Measurements from ENCODE around the gene PGAM5.
A peak's percentile ranks its signal among the peaks of the same experiment; 100 is the strongest.
"Not testable (repeated sequence)": the region's sequence is repeated elsewhere in the genome, so short reads cannot be mapped to it uniquely, and the experiment has no call there.

Gene PGAM5

GRCh38 chr12:132689227-132689626 lies 21.4 kb upstream of the PGAM5 start:
- no peak for DNase-seq

DNA sequence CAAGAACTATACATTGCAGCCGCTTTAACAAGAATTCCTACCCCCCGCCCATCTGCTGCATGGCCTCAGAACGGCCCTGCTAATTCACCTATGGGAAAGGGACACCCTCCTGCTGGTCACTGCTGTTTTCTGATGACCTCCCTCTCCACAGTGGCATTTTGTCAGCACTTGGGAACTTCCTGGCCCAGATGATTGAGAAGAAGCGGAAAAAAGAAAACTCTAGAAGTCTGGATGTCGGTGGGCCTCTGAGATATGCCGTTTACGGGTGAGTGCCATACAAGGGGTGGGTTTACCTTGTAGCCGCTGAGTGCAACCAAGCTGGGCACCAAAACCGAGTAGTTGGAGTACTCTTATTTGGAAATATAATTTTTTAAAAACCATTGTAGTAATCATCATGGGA lies 20.5 kb upstream of the PGAM5 start:
- no peak for DNase-seq

- not testable (repeated sequence) for DNase-seq
These were observed 18.6 kb upstream of the PGAM5 start for GRCh38 chr12:132692030-132692429.

DNA sequence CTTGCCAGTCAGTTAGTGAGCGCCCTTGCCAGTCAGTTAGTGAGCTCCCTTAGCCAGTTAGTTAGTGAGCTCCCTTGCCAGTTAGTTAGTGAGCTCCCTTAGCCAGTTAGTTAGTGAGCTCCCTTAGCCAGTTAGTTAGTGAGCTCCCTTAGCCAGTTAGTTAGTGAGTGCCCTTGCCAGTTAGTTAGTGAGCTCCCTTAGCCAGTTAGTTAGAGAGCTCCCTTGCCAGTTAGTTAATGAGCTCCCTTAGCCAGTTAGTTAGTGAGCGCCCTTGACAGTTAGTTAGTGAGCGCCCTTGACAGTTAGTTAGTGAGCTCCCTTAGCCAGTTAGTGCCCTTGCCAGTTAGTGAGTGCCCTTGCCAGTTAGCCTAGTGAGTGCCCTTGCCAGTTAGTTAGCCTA lies 15.8 kb upstream of the PGAM5 start:
- DNase-seq, result not testable (repeated sequence)

- no peak for DNase-seq
These were observed 15.2 kb upstream of the PGAM5 start for GRCh38 chr12:132695431-132695830.

DNA sequence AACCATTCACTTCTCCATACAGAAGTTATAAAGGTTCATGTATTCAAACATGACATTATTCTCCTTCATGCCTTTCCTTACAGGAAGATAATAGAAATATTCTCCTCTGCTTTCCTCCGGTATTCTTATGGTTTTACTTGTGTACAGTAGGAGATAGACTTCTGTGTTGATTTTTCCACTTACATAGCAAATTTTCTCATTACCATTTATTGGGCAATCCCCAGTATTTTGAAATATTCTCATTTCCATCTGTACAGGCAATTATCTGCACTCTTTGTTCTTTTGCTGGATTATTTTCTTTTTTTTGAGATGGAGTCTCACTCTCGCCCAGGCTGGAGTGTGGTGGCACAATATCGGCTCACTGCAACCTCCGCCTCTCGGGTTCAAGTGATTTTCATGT lies 12.3 kb upstream of the PGAM5 start:
- no peak for DNase-seq

GRCh38 chr12:132700212-132700822 lies 10.3 kb upstream of the PGAM5 start:
- DNase-seq, result no peak

DNA sequence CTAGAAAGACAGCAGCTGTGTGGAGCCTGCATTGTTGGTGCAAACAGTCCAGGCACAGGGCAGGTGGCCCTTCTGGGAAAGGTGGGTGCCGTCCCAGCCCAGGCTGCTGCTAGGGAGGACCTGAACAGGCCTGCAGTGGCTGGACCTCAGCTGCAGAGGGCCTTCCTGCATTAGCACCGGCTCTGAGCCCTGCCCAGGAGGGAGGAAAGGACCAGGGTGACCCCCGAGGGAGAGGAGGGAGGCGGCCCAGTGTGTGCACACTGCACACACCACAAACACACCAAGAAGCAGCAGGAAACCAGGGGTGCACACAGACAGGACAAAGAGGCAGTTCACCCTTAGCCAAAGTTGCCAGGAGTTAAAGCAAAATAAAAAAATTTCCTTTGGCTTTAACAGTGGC lies 8.0 kb upstream of the PGAM5 start:
- DNase-seq, result no peak

GRCh38 chr12:132703641-132704040 lies 7.0 kb upstream of the PGAM5 start:
- DNase-seq, result no peak

GRCh38 chr12:132707241-132707640 lies 3.4 kb upstream of the PGAM5 start:
- no peak for DNase-seq

DNA sequence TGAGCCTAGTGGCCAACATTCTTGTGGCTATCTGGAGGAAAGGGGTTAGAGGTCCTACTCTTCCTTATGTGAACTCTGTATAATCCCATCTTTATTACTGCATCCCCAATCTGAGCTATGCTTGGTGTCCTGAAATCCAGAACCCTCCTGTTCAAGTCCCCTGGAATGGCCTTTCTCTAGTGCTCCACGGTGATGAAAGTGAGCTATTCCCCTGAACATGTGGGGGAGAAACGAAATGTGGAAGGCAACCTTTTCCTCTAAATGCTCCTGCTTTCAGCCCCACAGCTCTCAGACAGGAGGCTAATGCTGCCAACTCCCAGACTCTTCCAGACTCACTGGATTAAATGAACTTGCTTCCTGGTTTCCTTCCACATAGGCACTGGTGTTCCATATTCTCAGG lies 2.5 kb upstream of the PGAM5 start:
- no peak for DNase-seq

- DNase-seq, result no peak
These were observed 618 bp upstream of the PGAM5 start for GRCh38 chr12:132710043-132710404.

- peak; percentile 36 for DNase-seq
These were observed 620 bp downstream of the PGAM5 start for GRCh38 chr12:132711080-132711843.

DNA sequence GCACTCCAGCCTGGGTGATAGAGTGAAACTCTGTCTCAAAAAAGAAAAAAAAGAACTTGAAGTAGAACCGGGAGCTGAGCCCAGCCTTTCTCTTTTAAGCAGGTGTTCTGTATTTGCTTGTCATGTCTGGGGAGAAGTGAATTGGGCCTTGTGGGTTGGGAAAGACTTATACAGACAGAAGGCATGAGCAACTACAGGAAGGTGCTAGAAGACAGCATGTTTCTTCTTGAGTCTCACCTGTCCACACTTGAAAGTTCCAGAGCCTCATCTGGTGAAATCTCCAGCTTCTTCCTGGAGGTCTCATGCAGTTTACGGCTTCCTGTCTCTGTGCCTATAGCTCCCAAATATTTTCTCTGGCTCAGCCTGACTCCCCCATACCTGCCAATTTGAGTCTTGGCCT lies 2.5 kb downstream of the PGAM5 start:
- DNase-seq, result no peak

DNA sequence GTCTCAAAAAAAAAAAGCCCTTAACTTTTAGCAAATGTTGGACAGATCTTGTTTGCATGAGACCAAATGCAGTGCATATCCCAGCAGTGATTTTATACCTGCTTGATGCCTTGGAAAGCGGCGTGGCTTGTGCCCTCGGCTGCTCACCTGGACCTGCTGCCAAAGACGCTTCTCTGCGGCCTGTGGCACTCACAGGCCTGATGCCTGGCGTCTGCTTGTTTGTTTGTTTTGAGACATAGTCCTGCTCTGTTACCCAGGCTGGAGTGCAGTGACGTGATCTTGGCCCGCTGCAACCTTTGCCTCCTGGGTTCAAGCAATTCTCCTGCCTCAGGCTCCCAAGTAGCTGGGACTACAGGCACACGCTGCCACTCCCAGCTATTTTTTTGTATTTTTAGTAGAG lies 5.2 kb downstream of the PGAM5 start:
- no peak for DNase-seq

DNA sequence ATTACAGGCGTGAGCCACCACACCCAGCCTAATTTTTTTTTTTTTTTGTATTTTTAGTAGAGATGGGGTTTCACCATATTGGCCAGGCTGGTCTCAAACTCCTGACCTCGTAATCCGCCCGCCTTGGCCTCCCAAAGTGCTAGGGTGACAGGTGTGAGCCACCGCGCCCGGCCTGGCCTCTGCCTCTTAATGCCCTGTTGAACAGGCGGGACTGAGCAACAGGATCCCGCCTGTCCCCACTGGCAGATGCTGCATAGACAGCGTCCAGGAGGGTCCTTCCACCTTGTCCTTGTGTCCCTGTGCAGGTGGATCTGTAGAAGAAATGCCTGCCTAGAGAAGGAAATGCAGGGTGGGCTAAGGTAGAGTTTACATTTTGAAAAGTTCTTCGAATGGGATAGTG lies 5.7 kb downstream of the PGAM5 start:
- no peak for DNase-seq

GRCh38 chr12:132717011-132717410 lies 6.4 kb downstream of the PGAM5 start:
- no peak for DNase-seq

- no peak for DNase-seq
These were observed 7.1 kb downstream of the PGAM5 start for GRCh38 chr12:132717531-132718387.

- no peak for DNase-seq
These were observed 8.0 kb downstream of the PGAM5 start for GRCh38 chr12:132718644-132719043.

- no peak for DNase-seq
These were observed 8.7 kb downstream of the PGAM5 start for GRCh38 chr12:132719141-132719953.

- no peak for DNase-seq
These were observed 9.3 kb downstream of the PGAM5 start for GRCh38 chr12:132719954-132720324.

GRCh38 chr12:132720606-132721345 lies 10.1 kb downstream of the PGAM5 start:
- no peak for DNase-seq

Data from OCI-M1 (cell line).